Activated naive CD4-positive, alpha-beta T cell treated with anti-CD3 and anti-CD28 coated beads, Interleukin-2, amount 50 U/mL, for 24 hours (primary cell): ENCODE data around the gene PDS5A.
A peak's percentile ranks its signal among the peaks of the same experiment; 100 is the strongest.
"Not testable (repeated sequence)": the region's sequence is repeated elsewhere in the genome, so short reads cannot be mapped to it uniquely, and the experiment has no call there.

ENCODE experiments used
- H3K27ac Mint-ChIP-seq: one replicate; pipeline ENCODE4 v1.8.0; 2021; ENCODE audit warnings: mild to moderate bottlenecking, mixed read lengths
- H3K27me3 Mint-ChIP-seq: one replicate; pipeline ENCODE4 v1.8.0; 2021; ENCODE audit warnings: mixed read lengths
- H3K36me3 Mint-ChIP-seq: one replicate; pipeline ENCODE4 v1.8.0; 2021; ENCODE audit warnings: mixed read lengths
- H3K4me1 Mint-ChIP-seq: one replicate; pipeline ENCODE4 v1.8.0; 2021; ENCODE audit warnings: mixed read lengths
- H3K4me3 Mint-ChIP-seq: one replicate; pipeline ENCODE4 v1.8.0; 2021; ENCODE audit warnings: mild to moderate bottlenecking, mixed read lengths
- H3K9me3 Mint-ChIP-seq: one replicate; pipeline ENCODE4 v1.8.0; 2021; ENCODE audit warnings: mixed read lengths

Gene PDS5A

DNA sequence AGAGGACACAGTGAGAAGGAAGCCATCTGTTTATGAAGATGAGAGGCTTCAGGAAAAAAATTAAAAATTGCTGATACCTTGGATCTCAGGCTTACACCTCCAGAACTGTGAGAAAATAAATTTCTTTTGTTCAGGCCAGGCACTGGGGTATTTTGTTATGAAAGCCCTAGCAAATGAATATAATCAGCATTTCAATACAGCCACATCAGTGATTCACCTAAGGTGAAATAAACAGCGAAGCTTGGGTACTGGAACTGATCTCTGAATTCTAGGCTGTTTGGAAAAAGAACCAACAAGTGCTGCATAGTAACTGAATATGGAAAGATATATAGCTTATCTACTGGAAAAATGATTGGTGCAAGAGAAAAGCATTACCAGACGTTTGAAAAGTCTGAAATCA, 88.5 kb downstream of the PDS5A start:
- no peaks in the 10 kb centered on the region for H3K9me3 Mint-ChIP-seq
- H3K4me3 Mint-ChIP-seq: no peak overlapping the region
- H3K27ac Mint-ChIP-seq: no peak overlapping the region
- peaks cover 4% of the 10 kb centered on the region for H3K4me1 Mint-ChIP-seq
- no peaks in the 10 kb centered on the region for H3K27me3 Mint-ChIP-seq
- peaks cover 35% of the 10 kb centered on the region for H3K36me3 Mint-ChIP-seq

DNA sequence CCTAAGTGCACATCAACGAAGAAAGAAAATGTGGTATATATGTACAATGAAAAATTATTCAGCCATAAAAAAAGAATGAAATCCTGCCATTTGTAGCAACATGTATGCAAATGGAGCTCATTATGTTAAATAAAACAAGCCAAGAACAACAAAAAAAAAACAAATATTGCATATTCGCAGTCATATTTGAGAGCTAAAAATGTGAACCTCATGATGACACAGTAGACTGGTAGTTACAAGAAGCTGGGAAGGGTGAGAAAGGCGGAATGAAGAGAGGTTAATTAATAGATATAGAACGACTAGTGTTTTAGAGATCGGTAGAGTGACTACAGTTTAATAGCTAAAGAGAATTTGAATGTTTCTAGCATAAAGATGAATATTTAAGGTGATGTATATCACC, 89.2 kb downstream of the PDS5A start:
- H3K36me3 Mint-ChIP-seq: peaks cover 36% of the 10 kb centered on the region
- H3K27me3 Mint-ChIP-seq: no peaks in the 10 kb centered on the region
- H3K4me3 Mint-ChIP-seq: no peak overlapping the region
- H3K4me1 Mint-ChIP-seq: peaks cover 4% of the 10 kb centered on the region
- no peak overlapping the region for H3K27ac Mint-ChIP-seq
- H3K9me3 Mint-ChIP-seq: no peaks in the 10 kb centered on the region

DNA sequence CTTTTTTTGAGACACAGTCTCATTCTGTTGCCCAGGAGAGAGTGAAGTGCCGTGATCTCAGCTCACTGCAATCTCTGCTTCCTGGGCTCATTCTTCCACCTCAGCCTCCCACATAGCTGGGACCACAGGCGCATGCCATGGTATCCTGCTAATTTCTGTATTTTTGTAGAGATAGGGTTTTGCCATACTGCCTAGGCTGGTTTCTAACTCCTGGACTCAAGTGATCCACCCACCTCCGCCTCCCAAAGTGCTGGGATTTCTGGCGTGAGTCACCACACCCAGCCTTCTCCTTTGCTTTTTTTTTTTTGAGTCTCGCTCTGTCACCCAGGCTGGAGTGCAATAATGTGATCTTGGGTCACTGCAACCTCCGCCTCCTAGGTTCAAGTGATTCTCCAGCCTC, 94.1 kb downstream of the PDS5A start:
- Mint-ChIP-seq H3K9me3 (no peaks in the 10 kb centered on the region), H3K27me3 (no peaks in the 10 kb centered on the region), H3K27ac (no peak overlapping the region), H3K4me1 (peaks cover 13% of the 10 kb centered on the region), H3K4me3 (no peak overlapping the region), H3K36me3 (peaks cover 43% of the 10 kb centered on the region)

DNA sequence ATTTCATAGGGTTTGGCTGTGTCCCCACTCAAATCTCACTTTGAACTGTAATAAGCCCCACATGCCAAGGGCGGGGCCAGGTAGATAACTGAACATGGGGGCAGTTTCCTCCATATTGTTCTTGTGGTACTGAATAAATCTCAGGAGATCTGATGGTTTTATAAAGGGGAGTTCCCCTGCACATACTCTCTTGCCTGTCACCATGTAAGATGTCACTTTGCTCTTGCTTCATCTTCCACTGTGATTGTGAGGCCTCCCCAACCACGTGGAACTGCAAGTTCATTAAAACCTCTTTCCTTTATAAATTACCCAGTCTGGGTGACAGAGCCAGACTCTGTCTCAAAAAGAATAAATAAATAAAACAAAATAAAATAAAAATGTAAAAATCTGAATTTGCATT, 95.9 kb downstream of the PDS5A start:
- Mint-ChIP-seq H3K4me1 (peaks cover 13% of the 10 kb centered on the region), H3K9me3 (no peaks in the 10 kb centered on the region), H3K27me3 (no peaks in the 10 kb centered on the region), H3K36me3 (peaks cover 28% of the 10 kb centered on the region), H3K4me3 (no peak overlapping the region), H3K27ac (no peak overlapping the region)

DNA sequence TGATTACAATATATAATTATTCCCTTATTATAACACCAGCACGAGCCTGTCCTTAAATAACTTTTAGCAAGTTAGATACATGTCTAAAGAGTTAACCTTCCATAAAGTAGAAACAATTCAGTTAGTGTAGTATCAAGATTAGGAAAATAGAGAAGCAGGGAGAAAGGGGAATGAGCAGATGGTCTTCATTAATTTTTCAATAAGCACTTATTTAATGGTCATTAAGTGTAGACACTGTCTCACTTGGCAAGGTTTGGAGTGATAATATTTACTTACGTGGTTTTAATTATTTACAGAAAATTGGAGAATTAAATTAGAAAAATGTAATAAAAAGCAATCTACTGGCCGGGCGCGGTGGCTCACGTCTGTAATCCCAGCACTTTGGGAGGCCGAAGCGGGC, 99.7 kb downstream of the PDS5A start:
- Mint-ChIP-seq H3K4me3 (no peak overlapping the region), H3K9me3 (no peaks in the 10 kb centered on the region), H3K4me1 (peaks cover 29% of the 10 kb centered on the region), H3K27ac (no peak overlapping the region), H3K36me3 (peaks cover 23% of the 10 kb centered on the region), H3K27me3 (no peaks in the 10 kb centered on the region)

DNA sequence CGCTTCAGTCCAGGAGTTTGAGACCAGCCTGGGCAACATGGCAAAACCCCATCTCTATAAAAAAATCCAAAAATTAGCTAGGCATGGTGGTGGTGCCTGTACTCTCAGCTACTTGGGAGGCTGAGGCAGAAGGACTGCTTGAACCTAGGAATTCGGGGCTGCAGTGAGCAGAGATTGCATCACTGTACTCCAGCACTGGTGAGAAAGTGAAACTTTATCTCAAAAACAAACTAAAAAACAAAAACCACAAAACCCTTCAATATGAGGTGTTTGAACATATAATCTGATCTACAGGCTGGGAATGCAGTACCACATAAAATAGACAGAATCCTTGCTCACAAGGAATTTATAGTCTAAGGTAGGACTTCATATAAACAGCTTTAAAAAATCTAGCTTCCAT, 103.9 kb downstream of the PDS5A start:
- Mint-ChIP-seq H3K9me3 (no peaks in the 10 kb centered on the region), H3K27me3 (no peaks in the 10 kb centered on the region), H3K27ac (peak overlapping the region; percentile 72), H3K36me3 (peaks cover 18% of the 10 kb centered on the region), H3K4me3 (no peak overlapping the region), H3K4me1 (peaks cover 23% of the 10 kb centered on the region)

DNA sequence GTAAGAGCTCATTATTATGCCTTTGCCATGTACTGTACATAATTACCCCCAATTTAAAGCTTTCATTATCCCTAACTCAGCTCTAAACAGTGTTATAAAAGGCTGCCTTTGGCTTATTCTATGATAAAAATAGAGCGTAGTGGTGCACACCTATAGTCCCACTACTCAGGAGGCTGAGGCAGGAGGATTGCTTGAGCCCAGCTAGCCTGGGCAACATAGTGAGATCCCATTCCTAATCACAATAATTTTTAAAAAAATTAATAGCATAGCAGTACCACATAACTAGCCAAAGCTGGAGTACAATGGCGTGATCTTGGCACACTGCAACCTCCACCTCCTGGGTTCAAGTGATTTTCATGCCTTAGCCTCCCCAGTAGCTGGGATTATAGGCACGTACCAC, 112.4 kb downstream of the PDS5A start:
- no peaks in the 10 kb centered on the region for H3K27me3 Mint-ChIP-seq
- no peaks in the 10 kb centered on the region for H3K9me3 Mint-ChIP-seq
- H3K4me3 Mint-ChIP-seq: no peak overlapping the region
- peaks cover 11% of the 10 kb centered on the region for H3K36me3 Mint-ChIP-seq
- H3K4me1 Mint-ChIP-seq: peaks cover 3% of the 10 kb centered on the region
- H3K27ac Mint-ChIP-seq: no peak overlapping the region

DNA sequence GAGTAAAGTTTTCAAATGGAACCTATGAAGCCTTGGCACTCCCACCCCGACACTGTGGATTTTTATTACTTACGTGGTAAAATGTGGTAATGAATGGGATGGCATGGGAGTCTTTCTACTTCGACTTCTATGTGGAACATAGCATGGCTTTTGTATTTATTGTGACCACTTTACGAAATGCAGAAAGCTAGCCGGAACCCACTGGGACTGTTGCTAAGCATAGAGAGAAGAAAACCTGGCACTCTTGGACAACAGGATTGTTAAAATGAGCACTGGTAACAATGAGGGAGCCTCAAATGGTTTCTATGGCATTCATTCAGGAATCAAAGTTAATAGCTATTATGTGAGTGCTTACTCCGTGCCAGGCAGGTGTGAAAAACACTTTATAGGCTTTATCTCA, 113.3 kb downstream of the PDS5A start:
- H3K9me3 Mint-ChIP-seq: no peaks in the 10 kb centered on the region
- peaks cover 4% of the 10 kb centered on the region for H3K4me1 Mint-ChIP-seq
- H3K27me3 Mint-ChIP-seq: no peaks in the 10 kb centered on the region
- no peak overlapping the region for H3K27ac Mint-ChIP-seq
- no peak overlapping the region for H3K4me3 Mint-ChIP-seq
- H3K36me3 Mint-ChIP-seq: peaks cover 13% of the 10 kb centered on the region

DNA sequence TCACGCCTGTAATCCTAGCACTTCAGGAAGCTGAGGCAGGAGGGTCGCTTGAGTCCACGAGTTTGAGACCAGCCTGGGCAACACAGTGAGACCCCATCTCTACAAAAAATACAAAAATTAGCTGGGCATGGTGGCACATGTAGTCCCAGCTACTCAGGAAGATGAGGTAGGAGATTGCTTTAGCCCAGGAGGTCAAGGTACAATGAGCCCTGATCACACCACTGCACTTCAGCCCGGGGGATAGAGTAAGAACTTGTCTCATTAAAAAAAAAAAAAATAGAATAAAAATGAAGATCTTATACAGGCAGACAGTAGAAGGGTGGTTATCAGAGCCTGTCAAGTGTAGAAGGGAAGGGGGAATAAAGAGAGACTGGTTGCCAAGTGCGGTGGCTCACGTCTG, 116.9 kb downstream of the PDS5A start:
- Mint-ChIP-seq H3K36me3 (peaks cover 28% of the 10 kb centered on the region), H3K9me3 (peaks cover 1% of the 10 kb centered on the region)

DNA sequence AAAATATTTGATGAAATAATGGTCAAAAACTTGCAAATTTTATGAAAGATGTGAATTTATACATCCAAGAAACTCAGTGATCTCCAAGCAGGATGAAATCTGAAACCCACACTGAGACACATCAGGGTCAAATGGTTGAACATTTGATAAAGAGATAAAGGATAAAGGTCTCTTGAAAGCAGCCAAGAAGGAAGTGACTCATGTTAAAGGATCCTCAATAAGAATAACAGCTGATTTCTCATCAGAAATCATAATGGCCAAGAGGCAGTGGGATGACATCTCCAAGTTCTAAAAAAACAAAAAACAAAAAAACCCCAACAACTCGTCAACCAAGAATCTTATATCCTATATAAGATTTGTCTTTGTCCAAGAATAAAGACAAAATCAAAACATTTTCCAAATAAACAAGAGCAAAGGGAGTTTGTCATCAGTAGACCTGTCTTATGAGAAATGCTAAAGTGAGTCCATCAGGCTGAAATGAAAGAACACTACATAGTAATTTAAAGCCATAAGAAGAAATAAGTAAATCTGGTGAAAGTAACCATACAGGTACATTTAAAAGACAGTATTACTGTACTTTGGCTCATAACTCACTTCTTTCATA, 121.7 kb downstream of the PDS5A start:
- no peaks in the 10 kb centered on the region for H3K27me3 Mint-ChIP-seq

More for the DNA sequence above, 116.9 kb downstream of the PDS5A start:
- no peak overlapping the region for H3K27ac Mint-ChIP-seq
- no peaks in the 10 kb centered on the region for H3K27me3 Mint-ChIP-seq
- peaks cover 7% of the 10 kb centered on the region for H3K4me1 Mint-ChIP-seq
- H3K4me3 Mint-ChIP-seq: no peak overlapping the region

DNA sequence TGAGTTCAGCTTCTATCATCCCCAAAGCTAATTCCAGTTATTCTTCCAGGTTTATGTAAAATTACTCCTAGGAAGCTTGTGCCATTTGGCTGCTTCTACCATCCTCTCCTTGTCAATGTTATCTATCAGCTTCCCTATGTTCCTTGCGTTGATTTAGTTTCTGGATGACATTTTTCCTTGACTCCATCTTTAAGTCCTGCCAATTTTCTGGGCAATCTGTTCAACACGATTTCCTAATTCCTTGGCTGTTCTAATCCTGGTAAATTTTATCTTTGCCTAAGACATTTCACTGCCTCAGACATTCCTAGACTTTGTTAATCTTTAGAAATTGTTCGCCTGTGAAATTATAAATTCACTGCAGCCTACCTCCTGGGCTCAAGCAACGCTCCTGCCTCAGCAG, 125.1 kb downstream of the PDS5A start:
- Mint-ChIP-seq H3K4me3 (no peak overlapping the region), H3K36me3 (peaks cover 28% of the 10 kb centered on the region), H3K9me3 (peaks cover 9% of the 10 kb centered on the region)

More for the DNA sequence above, 121.7 kb downstream of the PDS5A start:
- H3K27ac Mint-ChIP-seq: peak overlapping the region; percentile 30
- H3K4me3 Mint-ChIP-seq: no peak overlapping the region
- H3K9me3 Mint-ChIP-seq: peaks cover 9% of the 10 kb centered on the region
- peaks cover 24% of the 10 kb centered on the region for H3K4me1 Mint-ChIP-seq
- peaks cover 44% of the 10 kb centered on the region for H3K36me3 Mint-ChIP-seq

DNA sequence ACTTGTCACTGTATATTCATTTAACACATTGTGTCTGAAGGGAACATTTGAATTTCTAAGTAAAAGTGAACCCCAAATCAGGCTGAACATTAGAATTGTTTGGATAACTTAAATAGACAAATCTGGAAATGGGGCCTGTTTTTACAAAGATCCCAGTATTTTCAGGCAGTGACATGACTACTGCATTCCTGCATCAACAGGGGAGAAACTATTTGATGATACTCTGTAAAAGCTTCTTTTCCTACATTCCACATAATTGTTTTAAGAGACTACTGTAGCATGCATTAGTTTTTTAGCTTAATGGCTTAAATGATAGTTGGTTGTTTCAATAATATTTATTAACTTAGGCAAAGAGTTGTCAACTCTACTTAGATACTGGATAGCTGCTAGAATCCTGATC, 127.0 kb downstream of the PDS5A start:
- Mint-ChIP-seq H3K4me1 (peaks cover 17% of the 10 kb centered on the region), H3K36me3 (peaks cover 18% of the 10 kb centered on the region), H3K4me3 (no peak overlapping the region), H3K27ac (no peak overlapping the region), H3K9me3 (peaks cover 7% of the 10 kb centered on the region), H3K27me3 (no peaks in the 10 kb centered on the region)

More for the DNA sequence above, 125.1 kb downstream of the PDS5A start:
- no peak overlapping the region for H3K27ac Mint-ChIP-seq
- peaks cover 20% of the 10 kb centered on the region for H3K4me1 Mint-ChIP-seq
- no peaks in the 10 kb centered on the region for H3K27me3 Mint-ChIP-seq

DNA sequence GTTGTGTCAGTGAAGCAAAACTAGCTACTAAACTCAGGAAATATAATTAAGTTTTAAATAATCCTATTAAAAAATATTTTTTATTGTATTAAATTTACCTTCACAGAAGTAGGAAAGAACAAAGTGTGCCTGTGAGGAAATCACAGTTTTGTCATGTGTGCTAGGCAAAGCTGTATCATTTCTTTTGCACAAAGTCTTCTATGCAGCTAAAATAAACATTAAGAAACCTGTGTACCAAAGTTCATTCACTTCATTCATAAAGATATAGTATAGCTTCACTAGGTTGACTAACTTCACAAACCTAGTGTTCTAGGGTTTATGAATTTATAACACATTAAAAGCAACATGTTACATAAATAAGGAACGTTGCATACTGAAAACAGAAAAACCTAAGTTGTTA, 131.0 kb downstream of the PDS5A start:
- H3K27me3 Mint-ChIP-seq: no peaks in the 10 kb centered on the region
- H3K27ac Mint-ChIP-seq: no peak overlapping the region
- H3K4me1 Mint-ChIP-seq: no peaks in the 10 kb centered on the region
- H3K36me3 Mint-ChIP-seq: no peaks in the 10 kb centered on the region
- H3K4me3 Mint-ChIP-seq: no peak overlapping the region
- no peaks in the 10 kb centered on the region for H3K9me3 Mint-ChIP-seq

DNA sequence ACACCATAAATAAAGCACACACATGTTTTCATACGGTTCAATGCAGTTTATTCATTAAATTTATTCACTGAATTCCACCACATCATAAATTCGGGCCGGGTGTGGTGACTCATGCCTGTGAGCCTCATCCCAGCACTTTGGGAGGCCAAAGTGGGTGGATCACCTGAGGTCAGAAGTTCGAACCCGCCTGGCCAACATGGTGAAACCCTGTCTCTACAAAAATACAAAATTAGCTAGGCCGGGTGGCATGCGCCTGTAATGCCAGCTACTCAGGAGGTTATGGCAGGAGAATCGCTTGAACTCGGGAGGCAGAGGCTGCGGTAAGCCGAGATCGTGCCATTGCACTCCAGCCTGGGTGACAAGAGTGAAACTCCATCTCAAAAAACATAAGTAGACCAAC, 131.6 kb downstream of the PDS5A start:
- H3K27me3 Mint-ChIP-seq: no peaks in the 10 kb centered on the region
- H3K9me3 Mint-ChIP-seq: no peaks in the 10 kb centered on the region
- H3K36me3 Mint-ChIP-seq: no peaks in the 10 kb centered on the region
- H3K27ac Mint-ChIP-seq: no peak overlapping the region
- H3K4me3 Mint-ChIP-seq: no peak overlapping the region
- H3K4me1 Mint-ChIP-seq: no peaks in the 10 kb centered on the region

DNA sequence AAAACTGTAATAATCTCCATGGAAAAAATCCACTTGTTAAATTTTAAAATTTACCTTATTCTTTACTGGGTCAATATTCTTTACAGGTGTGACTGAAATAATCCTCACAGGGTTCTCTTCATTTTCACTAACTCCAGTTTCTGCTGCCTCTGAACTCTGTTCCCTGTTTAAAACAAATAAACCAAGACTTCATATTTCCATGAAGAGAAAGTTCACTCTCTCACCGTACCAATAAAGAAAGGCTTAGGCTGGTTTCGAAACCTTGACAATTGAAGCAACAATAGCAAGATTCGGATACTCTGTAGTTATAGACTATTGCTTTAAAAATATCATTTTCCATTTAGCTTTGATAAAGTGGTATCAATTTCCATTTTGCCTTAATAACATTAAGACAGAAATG, 135.8 kb downstream of the PDS5A start:
- Mint-ChIP-seq H3K36me3 (peaks cover 9% of the 10 kb centered on the region), H3K9me3 (no peaks in the 10 kb centered on the region), H3K4me3 (no peak overlapping the region), H3K4me1 (no peaks in the 10 kb centered on the region), H3K27me3 (no peaks in the 10 kb centered on the region), H3K27ac (no peak overlapping the region)

DNA sequence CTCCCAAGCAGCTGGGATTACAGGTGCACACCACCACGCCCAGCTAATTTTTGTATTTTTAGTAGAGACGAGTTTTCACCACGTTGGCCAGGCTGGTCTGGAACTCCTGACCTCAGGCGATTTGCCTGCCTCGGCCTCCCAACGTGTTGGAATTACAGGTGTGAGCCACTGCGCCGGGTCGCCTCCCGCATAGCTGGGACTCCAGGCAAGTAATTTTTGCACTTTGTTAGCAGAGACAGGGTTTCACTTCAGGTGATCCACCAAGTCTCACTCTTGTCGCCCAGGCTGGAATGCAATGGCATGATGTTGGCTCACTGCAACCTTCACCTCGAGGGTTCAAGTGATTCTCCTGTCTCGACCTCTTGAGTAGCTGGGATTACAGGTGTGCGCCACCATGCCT, 137.2 kb downstream of the PDS5A start:
- H3K9me3 Mint-ChIP-seq, H3K4me1 Mint-ChIP-seq, H3K27me3 Mint-ChIP-seq, H3K27ac Mint-ChIP-seq, H3K4me3 Mint-ChIP-seq: not testable (repeated sequence)
- H3K36me3 Mint-ChIP-seq: peaks cover 14% of the 10 kb centered on the region

DNA sequence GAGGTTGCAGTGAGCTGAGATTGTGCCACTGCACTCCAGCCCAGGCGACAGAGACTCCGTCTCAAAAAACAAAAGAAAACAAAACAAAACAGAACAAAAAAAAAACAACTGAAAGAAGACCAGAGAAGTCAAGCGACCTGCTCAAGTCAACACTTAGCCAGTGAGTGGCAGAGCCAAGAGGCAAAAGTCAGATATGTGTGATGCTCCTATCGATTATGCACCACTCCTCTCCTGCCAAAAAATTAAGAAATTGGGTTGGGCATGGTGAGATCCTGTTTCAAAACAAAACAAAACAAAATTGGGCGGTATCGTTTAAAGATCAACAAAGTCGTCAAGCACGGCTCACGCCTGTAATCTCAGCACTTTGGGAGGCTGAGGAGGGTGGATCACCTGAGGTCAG, 137.7 kb downstream of the PDS5A start:
- H3K27ac Mint-ChIP-seq: peak overlapping the region; percentile 62
- H3K9me3 Mint-ChIP-seq: no peaks in the 10 kb centered on the region
- H3K4me3 Mint-ChIP-seq: no peak overlapping the region
- peaks cover 16% of the 10 kb centered on the region for H3K36me3 Mint-ChIP-seq
- H3K27me3 Mint-ChIP-seq: no peaks in the 10 kb centered on the region
- no peaks in the 10 kb centered on the region for H3K4me1 Mint-ChIP-seq
